ENCODE measurements around the gene KIF26B.

KIF26B gene

GRCh38 chr1:245678860-245679411 is 524.2 kb downstream of the KIF26B start:
- H3K4me1 ChIP-seq (ENCODE audit: control insufficient read depth, low read depth, low read length), result no peaks in the 10 kb centered on the region
- no peak overlapping the region for H3K23ac ChIP-seq (ENCODE audit: low read length)
- H3K27ac ChIP-seq (ENCODE audit: low read depth, low read length), result no peak overlapping the region
- H3K4me3 ChIP-seq (ENCODE audit: low read length), result no peak overlapping the region
- H3K27me3 ChIP-seq (ENCODE audit: insufficient read depth, low read length, poor library complexity), result no peaks in the 10 kb centered on the region
- no CpG with 5 or more reads among the region's 5 CpGs for WGBS (ENCODE audit: extremely low coverage, insufficient coverage, low lambda C conversion rate)
- H3K79me2 ChIP-seq (ENCODE audit: control insufficient read depth, insufficient read depth, low read length), result no peaks in the 10 kb centered on the region
- no peak overlapping the region for H3K4me2 ChIP-seq (ENCODE audit: low read length)
- H2BK120ac ChIP-seq (ENCODE audit: low read depth, low read length), result no peak overlapping the region
- no peaks in the 10 kb centered on the region for H3K36me3 ChIP-seq (ENCODE audit: control insufficient read depth, insufficient read depth, low read length)
- H3K18ac ChIP-seq (ENCODE audit: low read length), result no peak overlapping the region
- no peak overlapping the region for H3K4ac ChIP-seq (ENCODE audit: low read depth, low read length)
- H2AK5ac ChIP-seq (ENCODE audit: low read length), result no peak overlapping the region
- no peaks in the 10 kb centered on the region for H3K79me1 ChIP-seq (ENCODE audit: low read length)
- H3K9ac ChIP-seq (ENCODE audit: low read length), result no peak overlapping the region
- H3K56ac ChIP-seq (ENCODE audit: low read length), result no peak overlapping the region
- H4K8ac ChIP-seq (ENCODE audit: low read depth, low read length), result no peak overlapping the region
- H4K5ac ChIP-seq (ENCODE audit: low read length), result no peak overlapping the region
- no peak for DNase-seq
- H2BK5ac ChIP-seq (ENCODE audit: low read length), result no peak overlapping the region
- no peak overlapping the region for H2BK15ac ChIP-seq (replicated peaks; ENCODE audit: low read depth)

- H4K8ac ChIP-seq (ENCODE audit: low read depth, low read length), result no peak overlapping the region
- no peaks in the 10 kb centered on the region for H3K79me1 ChIP-seq (ENCODE audit: low read length)
- no peak overlapping the region for H2AK5ac ChIP-seq (ENCODE audit: low read length)
- H4K5ac ChIP-seq (ENCODE audit: low read length), result no peak overlapping the region
- H3K23ac ChIP-seq (ENCODE audit: low read length), result no peak overlapping the region
- no peak overlapping the region for H2BK15ac ChIP-seq (replicated peaks; ENCODE audit: low read depth)
- H3K4me2 ChIP-seq (ENCODE audit: low read length), result no peak overlapping the region
- H3K9ac ChIP-seq (ENCODE audit: low read length), result no peak overlapping the region
- no peak overlapping the region for H3K56ac ChIP-seq (ENCODE audit: low read length)
- no peak overlapping the region for H3K4me3 ChIP-seq (ENCODE audit: low read length)
- no CpG with 5 or more reads among the region's 24 CpGs for WGBS (ENCODE audit: extremely low coverage, insufficient coverage, low lambda C conversion rate)
- H2BK120ac ChIP-seq (ENCODE audit: low read depth, low read length), result no peak overlapping the region
- H3K79me2 ChIP-seq (ENCODE audit: control insufficient read depth, insufficient read depth, low read length), result no peaks in the 10 kb centered on the region
- H3K4ac ChIP-seq (ENCODE audit: low read depth, low read length), result no peak overlapping the region
- H3K4me1 ChIP-seq (ENCODE audit: control insufficient read depth, low read depth, low read length), result no peaks in the 10 kb centered on the region
- no peak overlapping the region for H3K18ac ChIP-seq (ENCODE audit: low read length)
- H2BK5ac ChIP-seq (ENCODE audit: low read length), result no peak overlapping the region
- no peak for DNase-seq
- no peaks in the 10 kb centered on the region for H3K36me3 ChIP-seq (ENCODE audit: control insufficient read depth, insufficient read depth, low read length)
- H3K27ac ChIP-seq (ENCODE audit: low read depth, low read length), result no peak overlapping the region
- H3K27me3 ChIP-seq (ENCODE audit: insufficient read depth, low read length, poor library complexity), result no peaks in the 10 kb centered on the region
Observed at GRCh38 chr1:245679821-245680780, 525.3 kb downstream of the KIF26B start.

GRCh38 chr1:245682638-245683628 is 528.1 kb downstream of the KIF26B start:
- Histone ChIP-seq H3K79me2 (ENCODE audit: control insufficient read depth, insufficient read depth, low read length) (no peaks in the 10 kb centered on the region), H3K23ac (ENCODE audit: low read length) (no peak overlapping the region), H3K4ac (ENCODE audit: low read depth, low read length) (no peak overlapping the region), H2BK5ac (ENCODE audit: low read length) (no peak overlapping the region), H3K27ac (ENCODE audit: low read depth, low read length) (no peak overlapping the region), H2BK15ac (replicated peaks; ENCODE audit: low read depth) (no peak overlapping the region), H3K36me3 (ENCODE audit: control insufficient read depth, insufficient read depth, low read length) (no peaks in the 10 kb centered on the region), H3K18ac (ENCODE audit: low read length) (no peak overlapping the region), H2AK5ac (ENCODE audit: low read length) (no peak overlapping the region), H4K5ac (ENCODE audit: low read length) (no peak overlapping the region), H2BK120ac (ENCODE audit: low read depth, low read length) (no peak overlapping the region), H3K4me1 (ENCODE audit: control insufficient read depth, low read depth, low read length) (no peaks in the 10 kb centered on the region), H3K79me1 (ENCODE audit: low read length) (no peaks in the 10 kb centered on the region), H4K8ac (ENCODE audit: low read depth, low read length) (no peak overlapping the region), H3K27me3 (ENCODE audit: insufficient read depth, low read length, poor library complexity) (no peaks in the 10 kb centered on the region), H3K4me3 (ENCODE audit: low read length) (no peak overlapping the region), H3K56ac (ENCODE audit: low read length) (no peak overlapping the region), H3K4me2 (ENCODE audit: low read length) (no peak overlapping the region), H3K9ac (ENCODE audit: low read length) (no peak overlapping the region)
- WGBS (ENCODE audit: extremely low coverage, insufficient coverage, low lambda C conversion rate), result no CpG with 5 or more reads among the region's 21 CpGs
- DNase-seq, result no peak

GRCh38 chr1:245683676-245684075 is 528.9 kb downstream of the KIF26B start:
- no CpG with 5 or more reads among the region's 9 CpGs for WGBS (ENCODE audit: extremely low coverage, insufficient coverage, low lambda C conversion rate)
- no peak overlapping the region for H3K4me3 ChIP-seq (ENCODE audit: low read length)
- no peak overlapping the region for H3K23ac ChIP-seq (ENCODE audit: low read length)
- no peak overlapping the region for H2BK15ac ChIP-seq (replicated peaks; ENCODE audit: low read depth)
- no peak overlapping the region for H3K4ac ChIP-seq (ENCODE audit: low read depth, low read length)
- H3K79me1 ChIP-seq (ENCODE audit: low read length), result no peaks in the 10 kb centered on the region
- no peak overlapping the region for H4K5ac ChIP-seq (ENCODE audit: low read length)
- no peak overlapping the region for H3K18ac ChIP-seq (ENCODE audit: low read length)
- H3K9ac ChIP-seq (ENCODE audit: low read length), result no peak overlapping the region
- DNase-seq, result no peak
- no peaks in the 10 kb centered on the region for H3K79me2 ChIP-seq (ENCODE audit: control insufficient read depth, insufficient read depth, low read length)
- no peak overlapping the region for H2AK5ac ChIP-seq (ENCODE audit: low read length)
- H2BK5ac ChIP-seq (ENCODE audit: low read length), result no peak overlapping the region
- H2BK120ac ChIP-seq (ENCODE audit: low read depth, low read length), result no peak overlapping the region
- H3K27ac ChIP-seq (ENCODE audit: low read depth, low read length), result no peak overlapping the region
- H3K27me3 ChIP-seq (ENCODE audit: insufficient read depth, low read length, poor library complexity), result no peaks in the 10 kb centered on the region
- H4K8ac ChIP-seq (ENCODE audit: low read depth, low read length), result no peak overlapping the region
- no peaks in the 10 kb centered on the region for H3K4me1 ChIP-seq (ENCODE audit: control insufficient read depth, low read depth, low read length)
- H3K36me3 ChIP-seq (ENCODE audit: control insufficient read depth, insufficient read depth, low read length), result no peaks in the 10 kb centered on the region
- H3K4me2 ChIP-seq (ENCODE audit: low read length), result no peak overlapping the region
- H3K56ac ChIP-seq (ENCODE audit: low read length), result no peak overlapping the region

- WGBS (ENCODE audit: extremely low coverage, insufficient coverage, low lambda C conversion rate), result no CpG with 5 or more reads among the region's 19 CpGs
- no peaks in the 10 kb centered on the region for H3K4me1 ChIP-seq (ENCODE audit: control insufficient read depth, low read depth, low read length)
- no peak overlapping the region for H4K8ac ChIP-seq (ENCODE audit: low read depth, low read length)
- H3K23ac ChIP-seq (ENCODE audit: low read length), result no peak overlapping the region
- H3K9ac ChIP-seq (ENCODE audit: low read length), result no peak overlapping the region
- no peak overlapping the region for H3K4me3 ChIP-seq (ENCODE audit: low read length)
- no peak overlapping the region for H2BK15ac ChIP-seq (replicated peaks; ENCODE audit: low read depth)
- no peaks in the 10 kb centered on the region for H3K27me3 ChIP-seq (ENCODE audit: insufficient read depth, low read length, poor library complexity)
- DNase-seq, result no peak
- no peak overlapping the region for H2AK5ac ChIP-seq (ENCODE audit: low read length)
- no peak overlapping the region for H3K27ac ChIP-seq (ENCODE audit: low read depth, low read length)
- H3K79me1 ChIP-seq (ENCODE audit: low read length), result no peaks in the 10 kb centered on the region
- no peaks in the 10 kb centered on the region for H3K79me2 ChIP-seq (ENCODE audit: control insufficient read depth, insufficient read depth, low read length)
- no peak overlapping the region for H3K4ac ChIP-seq (ENCODE audit: low read depth, low read length)
- H3K56ac ChIP-seq (ENCODE audit: low read length), result no peak overlapping the region
- H4K5ac ChIP-seq (ENCODE audit: low read length), result no peak overlapping the region
- H3K36me3 ChIP-seq (ENCODE audit: control insufficient read depth, insufficient read depth, low read length), result no peaks in the 10 kb centered on the region
- no peak overlapping the region for H2BK5ac ChIP-seq (ENCODE audit: low read length)
- no peak overlapping the region for H3K4me2 ChIP-seq (ENCODE audit: low read length)
- no peak overlapping the region for H2BK120ac ChIP-seq (ENCODE audit: low read depth, low read length)
- H3K18ac ChIP-seq (ENCODE audit: low read length), result no peak overlapping the region
Observed at GRCh38 chr1:245684166-245684565, 529.4 kb downstream of the KIF26B start.

All from mesendoderm (in vitro differentiated cells).